Lower leg skin (tissue), 4 donors: ENCODE data around the gene WSCD1. TPM values are rescaled to one million over a fixed set of nuclear protein-coding genes. Genes with fewer than 3 reads are reported as not detected.

Experiments used
- DNase-seq, 2 donors: peaks; one replicate each; pipeline ENCODE4 v3.0.0-alpha.2; 2019; ENCODE audit warnings: low spot score in 2 of 2
- H3K4me3 ChIP-seq: fragments of 200-600 bp; sonication (generic); 2 replicates; pipeline ENCODE4 v1.5.1; 2017; ENCODE audit warnings: mild to moderate bottlenecking, low read depth; ENCODE audit not compliant: poor library complexity, severe bottlenecking
- CTCF ChIP-seq, 3 donors: fragments of 450-650 bp; IDR thresholded peaks; one replicate each; pipeline ENCODE4 v1.5.1; 2016; ENCODE audit warnings: antibody characterized with exemption in 3 of 3, mild to moderate bottlenecking in 3 of 3, moderate library complexity in 2 of 3
- POLR2A ChIP-seq, 2 donors: fragments of 450-650 bp; IDR thresholded peaks; one replicate each; pipeline ENCODE4 v1.6.1; 2016 to 2017; ENCODE audit warnings: antibody characterized with exemption in 2 of 2, mild to moderate bottlenecking in 1 of 2, moderate library complexity in 1 of 2
- WGBS, 2 donors: methylation state at CpG; one replicate each; pipeline ENCODE4 v1.1.5; 2018; 5-methylcytosine and 5-hydroxymethylcytosine counted together
- intact Hi-C: fragments of 100-400 bp; cut with DNase I; formaldehyde crosslinking; loops from one replicate; pipeline ENCODE4 v1.15.0; 2023; ENCODE audit warnings: low total_unique reads
- total RNA-seq, 4 donors: library from RNA; depleted of rRNA; stranded (reverse); fragments of >200 nt; gene quantifications; one replicate each; pipeline ENCODE4 v1.1.0, GENCODE V29; 2016

Gene WSCD1
- total RNA-seq, 4 donors from 2014 or later = 2.5 to 5.3 (median 2.9) TPM

DNA sequence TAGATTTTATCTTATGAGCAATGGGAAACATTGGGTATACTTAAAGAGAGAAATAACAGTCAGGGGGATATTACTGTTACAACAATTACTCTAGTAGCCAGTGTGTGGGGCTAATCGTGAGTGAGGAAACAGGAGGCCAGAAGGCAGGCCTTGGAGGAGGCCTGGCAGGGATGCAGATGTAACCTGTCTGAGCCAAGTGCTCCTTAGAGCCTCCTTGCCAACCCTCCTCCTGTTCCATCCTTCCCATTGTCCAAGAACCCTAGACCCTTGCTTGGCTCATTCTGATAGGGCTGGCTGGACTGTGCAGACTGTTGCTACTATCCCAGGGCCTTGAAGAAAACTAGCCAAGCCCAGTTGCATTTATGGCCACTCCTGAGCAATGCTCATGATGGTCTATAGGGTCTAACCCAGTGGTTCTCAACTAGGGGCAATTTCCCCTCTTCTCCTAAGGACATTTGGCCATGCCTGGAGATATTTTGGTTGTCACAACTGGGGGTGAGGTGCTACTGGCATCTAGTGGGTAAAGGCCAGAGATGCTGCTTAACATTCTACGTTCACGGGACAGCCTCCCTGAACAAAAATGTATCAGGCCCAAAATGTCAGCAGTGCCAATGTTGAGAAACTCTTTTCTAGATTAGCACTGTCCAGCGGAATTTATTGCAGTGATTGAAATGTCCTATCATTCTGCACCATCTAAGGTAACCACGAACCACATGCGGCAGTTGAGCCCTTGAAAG is 24.4 kb upstream of the WSCD1 start:
- no peak overlapping the region for H3K4me3 ChIP-seq
- TF ChIP-seq CTCF (IDR thresholded peaks at IDR 0.05) = no peak
- no peak for DNase-seq
- WGBS, 2 donors = 86 to 88% methylated on average over 6 of the region's 6 CpGs
- intact Hi-C loops = no loop called here

DNA sequence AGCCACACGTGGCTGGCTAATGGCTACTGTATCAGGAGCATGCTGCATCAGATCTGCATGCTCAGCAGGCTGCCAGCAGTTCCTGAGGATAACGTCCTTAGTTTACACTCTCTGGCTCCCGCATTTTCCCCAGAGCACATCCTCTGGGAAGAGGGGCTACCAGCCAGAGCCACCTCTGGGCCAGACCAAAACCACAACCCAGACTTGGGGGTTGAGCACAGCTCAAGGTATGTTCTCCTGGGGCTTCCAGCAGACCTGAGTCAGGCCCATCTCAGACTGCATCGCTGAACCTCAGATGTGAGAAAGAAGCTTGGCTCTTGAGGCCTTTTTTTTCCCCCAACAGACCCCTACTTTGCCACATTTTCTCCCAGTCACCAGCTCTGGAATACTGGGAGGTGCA is 23.7 kb upstream of the WSCD1 start:
- no peak for DNase-seq
- intact Hi-C loops = no loop called here
- TF ChIP-seq CTCF (IDR thresholded peaks at IDR 0.05) = no peak
- no peak for TF ChIP-seq POLR2A (IDR thresholded peaks at IDR 0.05)
- no peak overlapping the region for H3K4me3 ChIP-seq
- WGBS, 2 donors = 74 to 80% methylated on average over 4 of the region's 4 CpGs

DNA sequence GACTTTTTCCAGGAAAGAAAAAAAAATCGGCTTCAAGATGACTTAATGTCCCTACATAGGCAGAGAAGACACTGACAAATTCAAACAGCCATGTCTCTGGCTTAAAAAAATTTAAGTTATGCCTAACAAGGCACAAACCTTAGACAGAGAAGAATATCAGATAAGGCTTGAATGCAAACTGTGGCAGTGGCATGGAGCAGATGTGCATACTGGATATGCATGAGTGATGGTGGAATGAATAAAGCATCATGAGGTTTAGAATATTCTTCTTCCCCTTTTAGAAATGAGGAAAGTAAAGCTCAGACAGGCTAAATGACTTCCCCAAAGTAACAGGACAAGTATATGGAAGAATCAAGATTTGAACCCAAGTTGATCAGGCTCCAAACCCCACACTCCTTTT is 23.2 kb upstream of the WSCD1 start:
- intact Hi-C loops = no loop called here
- DNase-seq = no peak
- 81% methylated on average over 1 of the region's 1 CpG for WGBS, 2 donors
- TF ChIP-seq CTCF (IDR thresholded peaks at IDR 0.05) (no peak), POLR2A (IDR thresholded peaks at IDR 0.05) (no peak)
- H3K4me3 ChIP-seq = no peak overlapping the region

- intact Hi-C loops = no loop called here
- WGBS, 2 donors = 44 to 50% methylated on average over 3 of the region's 3 CpGs
- no peak for DNase-seq
- no peak overlapping the region for H3K4me3 ChIP-seq
- TF ChIP-seq CTCF (IDR thresholded peaks at IDR 0.05) (no peak), POLR2A (IDR thresholded peaks at IDR 0.05) (no peak)
These were observed 22.2 kb upstream of the WSCD1 start for GRCh38 chr17:6047966-6048365.

DNA sequence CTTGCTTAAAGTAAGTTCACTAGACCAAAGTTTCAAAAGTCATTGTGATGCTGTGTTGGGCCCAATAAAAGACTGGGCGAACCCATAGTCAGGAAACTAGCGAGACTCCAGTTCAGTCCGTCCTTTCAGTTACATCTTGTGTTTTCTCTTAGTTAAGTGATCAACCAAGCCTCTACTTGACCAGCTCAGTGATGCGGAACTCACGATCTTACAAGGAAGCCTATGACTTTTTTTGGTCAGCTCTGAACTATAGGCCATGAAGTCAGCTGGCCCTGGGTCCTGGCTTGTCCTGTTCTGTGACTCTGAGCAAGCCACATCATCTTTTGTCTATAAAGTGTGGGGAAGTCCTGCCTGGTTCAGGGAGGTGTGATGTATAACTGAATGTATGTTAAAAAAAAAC is 21.7 kb upstream of the WSCD1 start:
- intact Hi-C loops = no loop called here
- TF ChIP-seq CTCF (IDR thresholded peaks at IDR 0.05) (no peak), POLR2A (IDR thresholded peaks at IDR 0.05) (no peak)
- WGBS, 2 donors = 88 to 94% methylated on average over 5 of the region's 5 CpGs
- DNase-seq = no peak
- H3K4me3 ChIP-seq = no peak overlapping the region

GRCh38 chr17:6052926-6053325 is 17.3 kb upstream of the WSCD1 start:
- H3K4me3 ChIP-seq = no peak overlapping the region
- WGBS, 2 donors = 72% methylated on average over 3 of the region's 3 CpGs
- intact Hi-C loops = no loop called here
- TF ChIP-seq POLR2A (IDR thresholded peaks at IDR 0.05) (no peak), CTCF (IDR thresholded peaks at IDR 0.05) (no peak)
- no peak for DNase-seq
